Measurements from ENCODE around the gene TPP2. TPM values are rescaled to one million over a fixed set of nuclear protein-coding genes. Genes with fewer than 3 reads are reported as not detected.

Gene TPP2
- total RNA-seq, 2 donors from 2014 or later: 41.7 to 49.9 TPM

DNA sequence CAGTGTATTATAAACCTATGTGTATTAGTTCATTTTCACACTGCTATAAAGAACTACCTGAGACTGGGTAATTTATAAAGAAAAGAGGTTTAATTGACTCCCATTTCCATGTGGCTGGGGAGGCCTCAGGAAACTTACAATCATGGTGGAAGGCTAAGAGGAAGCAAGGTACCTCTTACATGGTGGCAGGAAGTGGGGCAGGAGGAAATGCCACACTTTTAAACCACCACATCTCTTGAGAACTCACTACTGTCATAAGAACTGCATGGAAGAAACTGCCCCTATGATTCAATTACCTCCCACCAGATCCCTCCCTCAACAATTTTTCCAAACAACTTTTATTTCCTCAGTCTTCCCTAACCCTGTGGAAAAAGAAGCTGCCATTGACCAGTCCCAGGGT lies 14.5 kb upstream of the TPP2 start:
- Histone ChIP-seq H3K27me3 (replicated peaks; ENCODE audit: insufficient read depth) (no peaks in the 10 kb centered on the region), H3K36me3 (no peaks in the 10 kb centered on the region), H3K4me3 (no peak overlapping the region), H3K4me1 (ENCODE audit: control insufficient read depth in 1 of 2, low read depth in 2 of 2) (no peaks in the 10 kb centered on the region), H3K27ac (no peak overlapping the region), H3K9me3 (no peaks in the 10 kb centered on the region)
- ATAC-seq (ENCODE audit: insufficient number of reproducible peaks, low FRiP score, low read depth) (no peak), DNase-seq (ENCODE audit: low spot score) (no peak)
- TF ChIP-seq, protein P1, sequence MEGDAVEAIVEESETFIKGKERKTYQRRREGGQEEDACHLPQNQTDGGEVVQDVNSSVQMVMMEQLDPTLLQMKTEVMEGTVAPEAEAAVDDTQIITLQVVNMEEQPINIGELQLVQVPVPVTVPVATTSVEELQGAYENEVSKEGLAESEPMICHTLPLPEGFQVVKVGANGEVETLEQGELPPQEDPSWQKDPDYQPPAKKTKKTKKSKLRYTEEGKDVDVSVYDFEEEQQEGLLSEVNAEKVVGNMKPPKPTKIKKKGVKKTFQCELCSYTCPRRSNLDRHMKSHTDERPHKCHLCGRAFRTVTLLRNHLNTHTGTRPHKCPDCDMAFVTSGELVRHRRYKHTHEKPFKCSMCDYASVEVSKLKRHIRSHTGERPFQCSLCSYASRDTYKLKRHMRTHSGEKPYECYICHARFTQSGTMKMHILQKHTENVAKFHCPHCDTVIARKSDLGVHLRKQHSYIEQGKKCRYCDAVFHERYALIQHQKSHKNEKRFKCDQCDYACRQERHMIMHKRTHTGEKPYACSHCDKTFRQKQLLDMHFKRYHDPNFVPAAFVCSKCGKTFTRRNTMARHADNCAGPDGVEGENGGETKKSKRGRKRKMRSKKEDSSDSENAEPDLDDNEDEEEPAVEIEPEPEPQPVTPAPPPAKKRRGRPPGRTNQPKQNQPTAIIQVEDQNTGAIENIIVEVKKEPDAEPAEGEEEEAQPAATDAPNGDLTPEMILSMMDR (IDR thresholded peaks at IDR 0.05): no peak

DNA sequence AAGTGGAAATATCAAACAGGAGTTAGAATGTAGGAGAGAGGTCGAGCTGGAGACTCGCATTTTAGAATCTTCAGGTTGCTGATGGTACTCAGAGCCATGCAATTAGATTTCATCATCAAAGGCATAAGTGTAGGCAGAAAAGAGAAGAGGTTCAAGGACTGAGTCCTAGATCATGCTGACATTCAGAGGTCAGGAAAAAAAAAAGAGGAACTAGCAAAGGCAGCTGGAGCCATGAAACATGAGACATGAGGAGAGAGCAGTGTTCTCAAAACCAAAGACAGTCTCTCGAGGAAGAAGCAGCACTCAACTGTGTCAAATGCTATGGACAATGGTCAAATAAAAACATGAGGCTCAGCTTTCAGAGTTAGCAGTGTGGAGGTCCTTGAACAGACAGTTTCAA lies 12.4 kb upstream of the TPP2 start:
- H3K4me1 ChIP-seq (ENCODE audit: control insufficient read depth in 1 of 2, low read depth in 2 of 2): no peaks in the 10 kb centered on the region
- TF ChIP-seq, protein P1 (IDR thresholded peaks at IDR 0.05): no peak
- H3K27me3 ChIP-seq (replicated peaks; ENCODE audit: insufficient read depth): no peaks in the 10 kb centered on the region
- DNase-seq (ENCODE audit: low spot score) (no peak), ATAC-seq (ENCODE audit: insufficient number of reproducible peaks, low FRiP score, low read depth) (no peak)
- no peak overlapping the region for H3K27ac ChIP-seq
- no peaks in the 10 kb centered on the region for H3K36me3 ChIP-seq
- H3K9me3 ChIP-seq: no peaks in the 10 kb centered on the region
- no peak overlapping the region for H3K4me3 ChIP-seq

DNA sequence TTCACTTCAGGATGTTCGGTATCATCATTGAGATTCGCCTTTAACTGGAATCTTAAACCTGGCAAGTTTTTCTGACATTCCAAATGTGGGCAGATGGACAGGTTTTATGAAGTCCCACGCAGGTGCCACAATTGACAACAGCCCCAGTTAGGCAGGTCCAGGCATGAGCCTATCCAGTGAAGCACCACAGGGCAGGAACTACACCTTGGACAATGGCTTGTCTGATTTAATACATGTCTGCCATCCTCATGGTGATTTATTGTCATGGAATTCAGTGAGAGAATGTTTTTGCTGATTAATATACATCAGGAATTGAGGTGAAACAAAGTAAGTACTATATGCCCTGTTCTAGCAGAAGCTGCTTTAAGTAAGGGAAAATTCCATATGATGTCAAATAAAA lies 10.2 kb upstream of the TPP2 start:
- Histone ChIP-seq H3K9me3 (no peaks in the 10 kb centered on the region), H3K27me3 (replicated peaks; ENCODE audit: insufficient read depth) (no peaks in the 10 kb centered on the region), H3K4me3 (no peak overlapping the region), H3K4me1 (ENCODE audit: control insufficient read depth in 1 of 2, low read depth in 2 of 2) (no peaks in the 10 kb centered on the region), H3K36me3 (no peaks in the 10 kb centered on the region), H3K27ac (no peak overlapping the region)
- TF ChIP-seq, protein P1 (IDR thresholded peaks at IDR 0.05): no peak
- DNase-seq (ENCODE audit: low spot score) (no peak), ATAC-seq (ENCODE audit: insufficient number of reproducible peaks, low FRiP score, low read depth) (no peak)

DNA sequence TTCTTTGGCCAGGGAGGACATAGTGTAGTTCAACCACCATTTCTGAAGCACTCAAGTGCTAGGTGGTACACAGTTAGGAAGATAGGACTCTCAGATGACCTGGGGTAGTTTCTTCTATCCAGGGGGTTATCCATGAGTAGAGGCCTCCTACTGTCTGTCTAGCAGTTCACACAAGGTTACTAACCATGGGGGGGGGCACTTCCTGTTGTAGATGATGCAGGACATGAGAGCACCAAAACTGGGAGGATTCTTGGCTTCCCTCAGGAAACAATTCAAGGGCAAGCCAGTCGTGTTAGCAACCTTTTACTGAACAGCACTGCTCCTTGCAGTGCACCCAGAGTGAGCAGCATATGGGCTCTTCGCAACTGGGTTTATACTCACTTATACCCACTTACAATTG lies 8.9 kb upstream of the TPP2 start:
- H3K27ac ChIP-seq: no peak overlapping the region
- peaks cover 4 to 6% of the 10 kb centered on the region in 2 donors for H3K4me1 ChIP-seq (ENCODE audit: control insufficient read depth in 1 of 2, low read depth in 2 of 2)
- H3K9me3 ChIP-seq: no peaks in the 10 kb centered on the region
- no peaks in the 10 kb centered on the region for H3K27me3 ChIP-seq (replicated peaks; ENCODE audit: insufficient read depth)
- no peak for ATAC-seq (ENCODE audit: insufficient number of reproducible peaks, low FRiP score, low read depth)
- H3K4me3 ChIP-seq: no peak overlapping the region
- no peak for DNase-seq (ENCODE audit: low spot score)
- H3K36me3 ChIP-seq: no peaks in the 10 kb centered on the region
- TF ChIP-seq, protein P1 (IDR thresholded peaks at IDR 0.05): no peak

DNA sequence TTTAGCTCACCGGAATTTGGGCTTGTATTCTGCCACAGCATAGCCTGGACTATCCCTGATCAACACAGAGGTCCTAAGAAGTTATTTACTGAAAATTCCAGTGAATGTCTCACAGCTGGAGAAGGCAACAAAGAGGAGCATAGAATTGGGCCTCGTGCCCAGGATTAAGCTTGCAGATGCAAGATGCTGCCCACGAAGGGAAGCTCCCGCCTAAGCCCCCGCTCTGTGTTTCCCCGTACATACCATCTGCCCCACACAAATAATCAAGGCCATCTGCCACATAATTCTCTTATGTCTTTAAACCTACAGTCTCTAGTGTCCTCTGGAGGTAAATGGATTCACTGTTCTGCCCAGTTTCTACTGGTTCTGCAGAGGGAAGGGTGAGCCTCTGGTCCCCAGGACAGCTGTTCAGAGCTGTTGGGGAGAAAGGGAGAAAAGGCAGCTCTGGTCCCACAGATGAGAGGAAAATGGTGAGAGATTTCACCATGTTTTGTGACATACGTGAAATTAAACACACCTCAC lies 7.4 kb upstream of the TPP2 start:
- Histone ChIP-seq H3K9me3 (no peaks in the 10 kb centered on the region), H3K4me1 (ENCODE audit: control insufficient read depth in 1 of 2, low read depth in 2 of 2) (peaks cover 4 to 7% of the 10 kb centered on the region in 2 donors), H3K27ac (no peak overlapping the region), H3K36me3 (no peaks in the 10 kb centered on the region), H3K27me3 (replicated peaks; ENCODE audit: insufficient read depth) (no peaks in the 10 kb centered on the region), H3K4me3 (no peak overlapping the region)
- TF ChIP-seq, protein P1 (IDR thresholded peaks at IDR 0.05): no peak
- no peak for ATAC-seq (ENCODE audit: insufficient number of reproducible peaks, low FRiP score, low read depth)
- DNase-seq (ENCODE audit: low spot score): no peak

Measured in thoracic aorta (tissue), 2 donors.